ENCODE results near the gene MYB. TPM values are rescaled to one million over a fixed set of nuclear protein-coding genes. Genes with fewer than 3 reads are reported as not detected.

Gene MYB
- total and polyA plus RNA-seq, 2 donors (not counting 1 experiment from before 2014, with no cell fraction given): under 0.01 to 0.16 TPM

GRCh38 chr6:135221042-135221441 is 39.9 kb downstream of the MYB start:
- Histone ChIP-seq H3K4me3 (replicated peaks in 1 of 4; ENCODE audit: control extremely low read depth in 1 of 4, insufficient read depth in 1 of 4, low read depth in 3 of 4, low read length in 4 of 4) (no peak overlapping the region), H3K27me3 (ENCODE audit: control insufficient read depth, insufficient read depth, low read length) (no peaks in the 10 kb centered on the region), H2AFZ (ENCODE audit: low read length) (no peak overlapping the region), H3K9me3 (ENCODE audit: control insufficient read depth, insufficient read depth, low read depth, low read length) (no peaks in the 10 kb centered on the region), H3K79me2 (ENCODE audit: control insufficient read depth, insufficient read depth, low read length) (no peaks in the 10 kb centered on the region), H3K4me1 (ENCODE audit: control insufficient read depth, extremely low read depth, insufficient read depth, low read length) (no peaks in the 10 kb centered on the region), H3K9ac (ENCODE audit: insufficient read depth, low read length) (no peak overlapping the region), H4K20me1 (ENCODE audit: control insufficient read depth, extremely low read depth, insufficient read depth, low read length) (no peaks in the 10 kb centered on the region), H3K4me2 (ENCODE audit: extremely low read depth, insufficient read depth, low read length) (no peak overlapping the region), H3K27ac (ENCODE audit: insufficient read depth, low read length) (no peak overlapping the region), H3K36me3 (ENCODE audit: control insufficient read depth, insufficient read depth, low read length) (no peaks in the 10 kb centered on the region)
- TF ChIP-seq EZH2 (IDR thresholded peaks at IDR 0.05; ENCODE audit: low read length, missing control alignments): no peak
- TF ChIP-seq, protein P1, sequence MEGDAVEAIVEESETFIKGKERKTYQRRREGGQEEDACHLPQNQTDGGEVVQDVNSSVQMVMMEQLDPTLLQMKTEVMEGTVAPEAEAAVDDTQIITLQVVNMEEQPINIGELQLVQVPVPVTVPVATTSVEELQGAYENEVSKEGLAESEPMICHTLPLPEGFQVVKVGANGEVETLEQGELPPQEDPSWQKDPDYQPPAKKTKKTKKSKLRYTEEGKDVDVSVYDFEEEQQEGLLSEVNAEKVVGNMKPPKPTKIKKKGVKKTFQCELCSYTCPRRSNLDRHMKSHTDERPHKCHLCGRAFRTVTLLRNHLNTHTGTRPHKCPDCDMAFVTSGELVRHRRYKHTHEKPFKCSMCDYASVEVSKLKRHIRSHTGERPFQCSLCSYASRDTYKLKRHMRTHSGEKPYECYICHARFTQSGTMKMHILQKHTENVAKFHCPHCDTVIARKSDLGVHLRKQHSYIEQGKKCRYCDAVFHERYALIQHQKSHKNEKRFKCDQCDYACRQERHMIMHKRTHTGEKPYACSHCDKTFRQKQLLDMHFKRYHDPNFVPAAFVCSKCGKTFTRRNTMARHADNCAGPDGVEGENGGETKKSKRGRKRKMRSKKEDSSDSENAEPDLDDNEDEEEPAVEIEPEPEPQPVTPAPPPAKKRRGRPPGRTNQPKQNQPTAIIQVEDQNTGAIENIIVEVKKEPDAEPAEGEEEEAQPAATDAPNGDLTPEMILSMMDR (conservative IDR thresholded peaks at IDR 0.05 in 1 of 2, IDR thresholded peaks at IDR 0.05 in 1 of 2; ENCODE audit: low read depth in 1 of 2, low read length in 2 of 2): no peak
- DNase-seq (ENCODE audit: low read depth in 2 of 2): no peak

- Histone ChIP-seq H2AFZ (ENCODE audit: low read length) (no peak overlapping the region), H3K4me3 (replicated peaks in 1 of 4; ENCODE audit: control extremely low read depth in 1 of 4, insufficient read depth in 1 of 4, low read depth in 3 of 4, low read length in 4 of 4) (no peak overlapping the region), H4K20me1 (ENCODE audit: control insufficient read depth, extremely low read depth, insufficient read depth, low read length) (no peaks in the 10 kb centered on the region), H3K9ac (ENCODE audit: insufficient read depth, low read length) (no peak overlapping the region), H3K79me2 (ENCODE audit: control insufficient read depth, insufficient read depth, low read length) (no peaks in the 10 kb centered on the region), H3K27me3 (ENCODE audit: control insufficient read depth, insufficient read depth, low read length) (no peaks in the 10 kb centered on the region), H3K27ac (ENCODE audit: insufficient read depth, low read length) (no peak overlapping the region), H3K4me1 (ENCODE audit: control insufficient read depth, extremely low read depth, insufficient read depth, low read length) (no peaks in the 10 kb centered on the region), H3K9me3 (ENCODE audit: control insufficient read depth, insufficient read depth, low read depth, low read length) (no peaks in the 10 kb centered on the region), H3K36me3 (ENCODE audit: control insufficient read depth, insufficient read depth, low read length) (no peaks in the 10 kb centered on the region), H3K4me2 (ENCODE audit: extremely low read depth, insufficient read depth, low read length) (no peak overlapping the region)
- DNase-seq (ENCODE audit: low read depth in 2 of 2): no peak
- TF ChIP-seq, protein P1 (conservative IDR thresholded peaks at IDR 0.05 in 1 of 2, IDR thresholded peaks at IDR 0.05 in 1 of 2; ENCODE audit: low read depth in 1 of 2, low read length in 2 of 2): no peak
- no peak for TF ChIP-seq EZH2 (IDR thresholded peaks at IDR 0.05; ENCODE audit: low read length, missing control alignments)
Observed at GRCh38 chr6:135221505-135221904, 40.4 kb downstream of the MYB start.

DNA sequence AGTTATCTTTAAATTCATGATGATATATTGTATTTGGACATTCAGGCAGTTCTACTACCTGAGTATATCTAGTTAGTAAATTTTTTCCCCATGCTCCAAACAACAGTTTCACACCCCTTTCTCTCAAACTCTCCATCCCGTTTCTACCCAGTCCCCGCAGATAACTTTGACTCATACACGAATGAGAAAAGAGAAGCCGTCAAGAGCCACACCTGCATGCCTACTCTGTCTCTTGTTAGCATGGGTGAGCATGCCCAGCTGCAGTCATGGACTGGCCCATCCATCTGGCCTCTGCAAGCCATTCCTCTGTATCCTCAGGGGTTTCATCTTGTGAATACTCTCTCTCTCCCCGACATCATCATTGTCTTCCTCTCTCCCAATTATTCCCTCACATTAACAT is 41.5 kb downstream of the MYB start:
- Histone ChIP-seq H3K27me3 (ENCODE audit: control insufficient read depth, insufficient read depth, low read length) (no peaks in the 10 kb centered on the region), H3K4me3 (replicated peaks in 1 of 4; ENCODE audit: control extremely low read depth in 1 of 4, insufficient read depth in 1 of 4, low read depth in 3 of 4, low read length in 4 of 4) (no peak overlapping the region), H4K20me1 (ENCODE audit: control insufficient read depth, extremely low read depth, insufficient read depth, low read length) (no peaks in the 10 kb centered on the region), H3K27ac (ENCODE audit: insufficient read depth, low read length) (no peak overlapping the region), H3K9me3 (ENCODE audit: control insufficient read depth, insufficient read depth, low read depth, low read length) (no peaks in the 10 kb centered on the region), H3K4me2 (ENCODE audit: extremely low read depth, insufficient read depth, low read length) (no peak overlapping the region), H3K36me3 (ENCODE audit: control insufficient read depth, insufficient read depth, low read length) (no peaks in the 10 kb centered on the region), H2AFZ (ENCODE audit: low read length) (no peak overlapping the region), H3K4me1 (ENCODE audit: control insufficient read depth, extremely low read depth, insufficient read depth, low read length) (no peaks in the 10 kb centered on the region), H3K79me2 (ENCODE audit: control insufficient read depth, insufficient read depth, low read length) (no peaks in the 10 kb centered on the region), H3K9ac (ENCODE audit: insufficient read depth, low read length) (no peak overlapping the region)
- TF ChIP-seq, protein P1 (conservative IDR thresholded peaks at IDR 0.05 in 1 of 2, IDR thresholded peaks at IDR 0.05 in 1 of 2; ENCODE audit: low read depth in 1 of 2, low read length in 2 of 2): no peak
- no peak for TF ChIP-seq EZH2 (IDR thresholded peaks at IDR 0.05; ENCODE audit: low read length, missing control alignments)
- DNase-seq (ENCODE audit: low read depth in 2 of 2): no peak

Data from fibroblast of lung (primary cell).